Measurements from ENCODE around the gene MUSK.

- TF ChIP-seq CTCF (optimal IDR thresholded peaks at IDR 0.05 in 1 of 3, IDR thresholded peaks at IDR 0.05 in 1 of 3, conservative IDR thresholded peaks at IDR 0.05 in 1 of 3; ENCODE audit: extremely low read depth in 1 of 3, insufficient read depth in 2 of 3, low read length in 3 of 3) = no peak
- TF ChIP-seq EZH2 (IDR thresholded peaks at IDR 0.05; ENCODE audit: low read length) = no peak
Observed at GRCh38 chr9:110746211-110746930, 77.8 kb downstream of the MUSK start.

Data from keratinocyte (primary cell).